Lower leg skin (tissue), 4 donors: ENCODE measurements around the gene STIM1. TPM values are rescaled to one million over a fixed set of nuclear protein-coding genes. Genes with fewer than 3 reads are reported as not detected.
"Not testable (repeated sequence)": the region's sequence is repeated elsewhere in the genome, so short reads cannot be mapped to it uniquely, and the experiment has no call there.

Source experiments
- DNase-seq, 2 donors: peaks; one replicate each; pipeline ENCODE4 v3.0.0-alpha.2; 2019; ENCODE audit warnings: low spot score in 2 of 2
- H3K4me3 ChIP-seq: fragments of 200-600 bp; sonication (generic); 2 replicates; pipeline ENCODE4 v1.5.1; 2017; ENCODE audit warnings: mild to moderate bottlenecking, low read depth; ENCODE audit not compliant: poor library complexity, severe bottlenecking
- POLR2A ChIP-seq, 2 donors: fragments of 450-650 bp; IDR thresholded peaks; one replicate each; pipeline ENCODE4 v1.6.1; 2016 to 2017; ENCODE audit warnings: antibody characterized with exemption in 2 of 2, mild to moderate bottlenecking in 1 of 2, moderate library complexity in 1 of 2
- WGBS, 2 donors: methylation state at CpG; one replicate each; pipeline ENCODE4 v1.1.5; 2018; 5-methylcytosine and 5-hydroxymethylcytosine counted together
- intact Hi-C: fragments of 100-400 bp; cut with DNase I; formaldehyde crosslinking; loops from one replicate; pipeline ENCODE4 v1.15.0; 2023; ENCODE audit warnings: low total_unique reads
- total RNA-seq, 4 donors: library from RNA; depleted of rRNA; stranded (reverse); fragments of >200 nt; gene quantifications; one replicate each; pipeline ENCODE4 v1.1.0, GENCODE V29; 2016
- TF ChIP-seq, protein P1 (sequence below), 3 donors: fragments of 450-650 bp; IDR thresholded peaks; one replicate each; pipeline ENCODE4 v1.5.1; 2016; ENCODE audit warnings: antibody characterized with exemption in 3 of 3, mild to moderate bottlenecking in 3 of 3, moderate library complexity in 2 of 3

Gene STIM1
- total RNA-seq, 4 donors from 2014 or later = 43.7 to 75.9 (median 64.9) TPM

DNA sequence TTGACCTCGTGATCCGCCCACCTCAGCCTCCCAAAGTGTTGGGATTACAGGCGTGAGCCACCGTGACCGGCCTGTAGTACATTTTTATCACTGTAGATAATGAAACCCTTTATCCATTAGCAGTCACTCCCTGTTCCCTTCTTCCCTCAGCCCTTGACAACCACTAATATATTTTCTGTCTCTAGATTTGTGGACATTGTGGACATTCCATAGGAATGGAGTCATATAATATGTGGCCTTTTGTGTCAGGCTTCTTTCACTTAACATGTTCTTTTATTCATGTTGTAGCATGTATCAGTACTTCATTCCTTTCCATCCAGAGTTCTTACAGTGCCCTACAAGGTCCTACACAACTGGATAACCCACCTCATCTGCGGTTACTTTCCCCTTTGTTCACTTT lies 269.7 kb downstream of the STIM1 start:
- intact Hi-C loops = no loop called here
- 96 to 99% methylated on average over 6 of the region's 6 CpGs for WGBS, 2 donors
- TF ChIP-seq POLR2A (IDR thresholded peaks at IDR 0.05) = no peak
- TF ChIP-seq, protein P1, sequence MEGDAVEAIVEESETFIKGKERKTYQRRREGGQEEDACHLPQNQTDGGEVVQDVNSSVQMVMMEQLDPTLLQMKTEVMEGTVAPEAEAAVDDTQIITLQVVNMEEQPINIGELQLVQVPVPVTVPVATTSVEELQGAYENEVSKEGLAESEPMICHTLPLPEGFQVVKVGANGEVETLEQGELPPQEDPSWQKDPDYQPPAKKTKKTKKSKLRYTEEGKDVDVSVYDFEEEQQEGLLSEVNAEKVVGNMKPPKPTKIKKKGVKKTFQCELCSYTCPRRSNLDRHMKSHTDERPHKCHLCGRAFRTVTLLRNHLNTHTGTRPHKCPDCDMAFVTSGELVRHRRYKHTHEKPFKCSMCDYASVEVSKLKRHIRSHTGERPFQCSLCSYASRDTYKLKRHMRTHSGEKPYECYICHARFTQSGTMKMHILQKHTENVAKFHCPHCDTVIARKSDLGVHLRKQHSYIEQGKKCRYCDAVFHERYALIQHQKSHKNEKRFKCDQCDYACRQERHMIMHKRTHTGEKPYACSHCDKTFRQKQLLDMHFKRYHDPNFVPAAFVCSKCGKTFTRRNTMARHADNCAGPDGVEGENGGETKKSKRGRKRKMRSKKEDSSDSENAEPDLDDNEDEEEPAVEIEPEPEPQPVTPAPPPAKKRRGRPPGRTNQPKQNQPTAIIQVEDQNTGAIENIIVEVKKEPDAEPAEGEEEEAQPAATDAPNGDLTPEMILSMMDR (IDR thresholded peaks at IDR 0.05) = no peak

DNA sequence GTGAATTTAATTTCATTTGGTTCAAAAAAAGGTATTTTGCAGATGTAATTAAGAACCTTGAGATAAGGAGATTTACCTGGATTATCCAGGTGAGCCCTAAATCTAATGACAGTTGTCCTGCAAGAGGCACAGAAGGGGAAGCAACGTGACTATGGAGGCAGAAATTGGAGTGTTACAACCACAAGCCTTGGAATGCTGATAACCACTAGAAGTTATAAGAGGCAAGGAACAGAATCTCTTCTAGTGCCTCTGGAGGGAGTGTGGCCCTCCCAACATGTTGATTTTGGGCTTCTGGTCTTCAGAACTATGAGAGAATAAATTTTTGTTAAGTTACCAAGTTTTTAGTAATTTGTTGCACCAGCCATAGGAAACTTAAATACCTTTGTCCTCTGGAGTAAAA lies 271.9 kb downstream of the STIM1 start:
- intact Hi-C loops = no loop called here
- TF ChIP-seq, protein P1 (IDR thresholded peaks at IDR 0.05) = no peak
- no peak for TF ChIP-seq POLR2A (IDR thresholded peaks at IDR 0.05)
- WGBS, 2 donors = 92% methylated on average over 1 of the region's 1 CpG
- no peak for DNase-seq
- H3K4me3 ChIP-seq = no peak overlapping the region

More for the DNA sequence above, 269.7 kb downstream of the STIM1 start:
- no peak for DNase-seq
- no peak overlapping the region for H3K4me3 ChIP-seq

DNA sequence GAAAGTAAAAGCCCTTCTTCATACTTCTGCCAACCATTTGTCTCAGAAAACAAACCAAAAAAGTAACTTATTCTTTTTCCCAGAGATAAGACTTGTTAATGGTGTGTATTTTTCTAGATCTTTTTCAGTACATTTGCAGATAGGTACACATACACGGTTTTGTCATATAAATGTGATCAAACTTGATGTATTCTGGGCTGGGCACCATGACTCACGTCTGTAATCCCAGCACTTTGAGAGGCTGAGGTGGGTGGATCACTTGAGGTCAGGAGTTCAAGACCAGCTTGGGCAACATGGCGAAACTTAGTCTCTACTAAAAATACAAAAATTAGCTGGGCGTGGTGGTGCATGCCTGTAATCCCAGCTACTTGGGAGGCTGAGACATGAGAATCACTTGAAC lies 274.8 kb downstream of the STIM1 start:
- 84 to 91% methylated on average over 4 of the region's 4 CpGs for WGBS, 2 donors
- intact Hi-C loops, DNase-seq, H3K4me3 ChIP-seq: not testable (repeated sequence)

DNA sequence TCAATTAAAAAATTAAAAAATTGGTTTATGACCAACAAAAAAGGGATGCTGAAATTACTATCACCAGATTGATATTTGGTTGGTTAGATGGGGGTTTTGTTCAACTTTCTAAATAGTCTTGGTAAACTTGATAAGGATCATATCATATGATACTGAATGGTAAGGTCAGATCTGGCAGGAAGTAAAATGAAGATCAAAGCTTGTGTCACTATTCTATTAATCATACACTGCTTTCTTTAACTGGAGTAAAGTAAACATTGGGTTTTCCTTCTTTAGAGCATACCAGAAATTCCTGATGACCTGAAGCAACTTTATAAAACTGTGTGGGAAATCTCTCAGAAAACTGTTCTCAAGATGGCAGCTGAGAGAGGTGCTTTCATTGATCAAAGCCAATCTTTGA lies 279.3 kb downstream of the STIM1 start:
- H3K4me3 ChIP-seq = no peak overlapping the region
- intact Hi-C loops = no loop called here
- DNase-seq = no peak
- no peak for TF ChIP-seq POLR2A (IDR thresholded peaks at IDR 0.05)
- TF ChIP-seq, protein P1 (IDR thresholded peaks at IDR 0.05) = no peak

DNA sequence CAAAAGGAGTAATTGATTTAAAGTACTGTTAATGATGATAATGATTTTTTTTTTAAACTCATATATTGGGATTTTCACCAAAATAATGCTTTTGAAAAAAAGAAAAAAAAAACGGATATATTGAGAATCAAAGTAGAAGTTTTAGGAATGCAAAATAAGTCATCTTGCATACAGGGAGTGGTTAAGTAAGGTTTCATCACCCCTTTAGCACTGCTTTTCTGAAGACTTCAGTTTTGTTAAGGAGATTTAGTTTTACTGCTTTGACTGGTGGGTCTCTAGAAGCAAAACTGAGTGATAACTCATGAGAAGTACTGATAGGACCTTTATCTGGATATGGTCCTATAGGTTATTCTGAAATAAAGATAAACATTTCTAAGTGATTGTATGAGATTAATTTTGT lies 283.0 kb downstream of the STIM1 start:
- TF ChIP-seq POLR2A (IDR thresholded peaks at IDR 0.05) = no peak
- TF ChIP-seq, protein P1 (IDR thresholded peaks at IDR 0.05) = no peak
- intact Hi-C loops = no loop called here
- no peak overlapping the region for H3K4me3 ChIP-seq
- no peak for DNase-seq
- 91 to 96% methylated on average over 1 of the region's 1 CpG for WGBS, 2 donors

DNA sequence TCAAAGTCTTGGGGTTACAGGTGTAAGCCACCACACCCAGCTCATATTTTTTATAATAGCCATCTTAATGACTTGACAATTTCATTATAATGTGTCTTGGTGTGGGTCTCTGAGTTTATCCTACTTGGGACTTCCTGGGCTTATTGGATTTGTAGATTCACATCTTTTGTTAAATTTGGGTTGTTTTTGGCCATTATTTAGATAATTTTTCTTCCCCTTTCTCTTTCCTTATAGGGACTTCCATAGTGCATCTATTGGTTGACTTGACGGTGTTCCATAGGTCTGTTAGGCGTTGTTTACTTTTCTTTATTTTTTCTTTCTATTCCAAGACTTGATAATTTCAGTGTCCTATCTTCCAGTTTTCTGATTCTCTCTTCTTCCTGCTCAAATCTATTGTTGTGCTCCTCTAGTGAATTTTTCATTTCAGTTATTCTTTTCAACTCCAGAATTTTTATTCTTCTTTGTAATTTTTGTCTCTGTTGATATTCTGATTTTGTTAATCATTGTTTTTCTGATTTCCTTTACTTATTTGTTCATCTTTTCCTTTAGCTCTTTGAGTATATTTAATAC lies 284.7 kb downstream of the STIM1 start:
- TF ChIP-seq, protein P1 (IDR thresholded peaks at IDR 0.05) = no peak
- no peak for TF ChIP-seq POLR2A (IDR thresholded peaks at IDR 0.05)
- intact Hi-C loops = no loop called here

More for the DNA sequence above, 284.7 kb downstream of the STIM1 start:
- DNase-seq = no peak
- no peak overlapping the region for H3K4me3 ChIP-seq
- 95 to 98% methylated on average over 2 of the region's 2 CpGs for WGBS, 2 donors

Other genes with a start within 250 kb of the STIM1 start
- gene ART5, start 213.7 kb upstream of the STIM1 start, total RNA-seq = 1 to 10 TPM in 3 of 4 donors, under 1 TPM in 1; 0.25 to 3.2 (median 2.5) TPM
- not detected for gene ART1, start 210.5 kb upstream of the STIM1 start, total RNA-seq
- gene CHRNA10, start 184.3 kb upstream of the STIM1 start, total RNA-seq = 1 to 10 TPM in 1 of 4 donors, not detected in 3; 1.1 TPM
- gene NUP98, start 58.1 kb upstream of the STIM1 start, total RNA-seq = 100 to 1,000 TPM in 2 of 4 donors, 10 to 100 TPM in 2; 65.4 to 220 (median 97.9) TPM
- gene PGAP2, start 47.1 kb upstream of the STIM1 start, total RNA-seq = 10 to 100 TPM; 45.6 to 59.6 (median 51.9) TPM
- gene RHOG, start 14.7 kb upstream of the STIM1 start, total RNA-seq = 10 to 100 TPM; 57.0 to 75.9 (median 64.0) TPM
- 100 to 1,000 TPM in 1 of 4 donors, 10 to 100 TPM in 3; 69.8 to 137 (median 86.6) TPM for gene RRM1, start 239.1 kb downstream of the STIM1 start, total RNA-seq